ENCODE data around the gene ATP8A2. TPM values are rescaled to one million over a fixed set of nuclear protein-coding genes. Genes with fewer than 3 reads are reported as not detected.

Gene ATP8A2
- total RNA-seq, 1 donor from 2014 or later, result 1.9 TPM

DNA sequence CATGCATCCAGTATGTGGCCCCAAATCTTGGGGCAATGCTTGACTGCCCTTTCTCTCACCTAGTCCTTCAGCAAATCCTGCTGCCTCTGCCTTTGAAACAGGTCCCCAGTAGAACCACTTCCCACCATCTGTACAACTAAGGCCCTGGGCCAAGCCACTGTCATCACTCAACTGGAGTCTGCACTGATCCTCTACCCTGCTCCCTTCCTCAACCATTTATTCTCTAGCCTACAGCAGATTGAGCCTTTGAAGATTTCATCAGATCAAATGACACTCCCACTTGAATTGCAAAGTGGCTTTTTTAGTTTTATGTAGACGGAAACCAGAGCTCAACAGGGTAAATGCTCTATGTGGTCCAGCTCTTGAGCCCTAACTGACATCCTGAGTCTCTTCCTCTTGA, 43.5 kb downstream of the ATP8A2 start:
- peaks cover 50% of the 10 kb centered on the region for H3K27me3 Mint-ChIP-seq (ENCODE audit: low read depth)
- TF ChIP-seq, protein P1, sequence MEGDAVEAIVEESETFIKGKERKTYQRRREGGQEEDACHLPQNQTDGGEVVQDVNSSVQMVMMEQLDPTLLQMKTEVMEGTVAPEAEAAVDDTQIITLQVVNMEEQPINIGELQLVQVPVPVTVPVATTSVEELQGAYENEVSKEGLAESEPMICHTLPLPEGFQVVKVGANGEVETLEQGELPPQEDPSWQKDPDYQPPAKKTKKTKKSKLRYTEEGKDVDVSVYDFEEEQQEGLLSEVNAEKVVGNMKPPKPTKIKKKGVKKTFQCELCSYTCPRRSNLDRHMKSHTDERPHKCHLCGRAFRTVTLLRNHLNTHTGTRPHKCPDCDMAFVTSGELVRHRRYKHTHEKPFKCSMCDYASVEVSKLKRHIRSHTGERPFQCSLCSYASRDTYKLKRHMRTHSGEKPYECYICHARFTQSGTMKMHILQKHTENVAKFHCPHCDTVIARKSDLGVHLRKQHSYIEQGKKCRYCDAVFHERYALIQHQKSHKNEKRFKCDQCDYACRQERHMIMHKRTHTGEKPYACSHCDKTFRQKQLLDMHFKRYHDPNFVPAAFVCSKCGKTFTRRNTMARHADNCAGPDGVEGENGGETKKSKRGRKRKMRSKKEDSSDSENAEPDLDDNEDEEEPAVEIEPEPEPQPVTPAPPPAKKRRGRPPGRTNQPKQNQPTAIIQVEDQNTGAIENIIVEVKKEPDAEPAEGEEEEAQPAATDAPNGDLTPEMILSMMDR (IDR thresholded peaks at IDR 0.05), result no peak
- no peaks in the 10 kb centered on the region for H3K36me3 Mint-ChIP-seq (ENCODE audit: low read depth)
- H3K4me1 Mint-ChIP-seq (ENCODE audit: low read depth), result no peaks in the 10 kb centered on the region
- no peak for DNase-seq (ENCODE audit: low spot score)
- H3K4me3 Mint-ChIP-seq (ENCODE audit: unreplicated experiment), result no peak overlapping the region
- no peak overlapping the region for H3K27ac Mint-ChIP-seq (ENCODE audit: unreplicated experiment)
- H3K9me3 Mint-ChIP-seq (ENCODE audit: low read depth), result peaks cover 6% of the 10 kb centered on the region

DNA sequence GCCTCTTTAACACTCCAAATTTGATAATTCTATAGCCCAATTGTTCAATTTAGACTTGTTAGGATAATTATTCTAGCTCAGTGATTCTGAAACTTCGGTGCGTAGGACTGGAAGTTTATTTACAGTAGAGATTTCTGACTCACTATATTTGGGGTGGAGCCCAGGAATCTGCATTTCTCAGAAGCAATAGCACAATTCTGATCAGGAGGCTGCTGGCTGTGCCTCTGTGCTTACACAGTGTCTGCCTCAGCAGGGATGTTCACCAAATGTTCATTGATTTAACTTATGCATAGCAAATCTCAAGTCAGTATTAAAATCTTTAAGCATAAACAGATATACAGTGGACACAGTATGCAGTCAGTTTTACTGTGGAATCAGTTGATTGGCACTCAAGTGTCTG, 45.8 kb downstream of the ATP8A2 start:
- TF ChIP-seq, protein P1 (IDR thresholded peaks at IDR 0.05), result no peak
- no peaks in the 10 kb centered on the region for H3K4me1 Mint-ChIP-seq (ENCODE audit: low read depth)
- no peaks in the 10 kb centered on the region for H3K36me3 Mint-ChIP-seq (ENCODE audit: low read depth)
- H3K27me3 Mint-ChIP-seq (ENCODE audit: low read depth), result peaks cover 47% of the 10 kb centered on the region
- DNase-seq (ENCODE audit: low spot score), result no peak
- no peak overlapping the region for H3K27ac Mint-ChIP-seq (ENCODE audit: unreplicated experiment)
- no peaks in the 10 kb centered on the region for H3K9me3 Mint-ChIP-seq (ENCODE audit: low read depth)
- H3K4me3 Mint-ChIP-seq (ENCODE audit: unreplicated experiment), result no peak overlapping the region

DNA sequence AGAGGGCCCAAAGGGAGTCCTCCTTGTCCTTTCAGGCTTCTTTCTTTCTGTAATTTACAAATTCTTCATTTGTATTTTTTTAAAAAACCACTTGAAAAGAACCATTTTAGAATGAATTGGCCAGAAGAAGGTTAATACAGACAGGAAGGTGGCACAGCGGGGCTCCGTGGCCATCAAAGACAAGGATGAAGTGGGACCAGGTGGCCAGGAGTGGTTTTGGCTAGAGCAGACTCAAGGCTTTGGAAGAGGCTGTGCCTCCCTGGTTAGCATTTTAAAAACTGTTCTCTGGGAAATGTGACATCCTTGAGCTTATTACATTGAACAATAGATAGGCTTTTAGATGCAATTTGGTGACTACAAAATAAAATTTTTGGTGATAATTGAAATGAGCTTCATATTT, 48.4 kb downstream of the ATP8A2 start:
- no peak overlapping the region for H3K27ac Mint-ChIP-seq (ENCODE audit: unreplicated experiment)

DNA sequence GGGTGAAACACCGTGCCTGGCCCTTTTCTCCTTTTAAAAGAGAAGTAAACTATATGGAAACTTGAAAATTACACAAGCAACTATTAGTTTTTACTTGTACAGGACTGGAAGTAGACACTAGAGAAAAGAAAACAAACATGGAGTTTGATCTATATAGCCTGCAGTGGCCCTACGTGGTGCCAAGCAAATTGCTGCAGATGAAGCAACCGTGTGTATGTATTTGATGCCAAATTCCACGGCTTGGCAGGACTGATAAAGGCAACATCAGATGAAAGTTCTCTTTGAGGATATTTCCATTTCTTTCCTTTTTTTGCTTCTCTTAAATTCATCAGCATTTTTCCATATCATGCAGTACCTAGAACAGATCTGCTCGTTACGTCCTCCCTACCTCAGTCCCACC, 49.8 kb downstream of the ATP8A2 start:
- H3K36me3 Mint-ChIP-seq (ENCODE audit: low read depth), result no peaks in the 10 kb centered on the region
- H3K9me3 Mint-ChIP-seq (ENCODE audit: low read depth), result peaks cover 4% of the 10 kb centered on the region
- H3K27ac Mint-ChIP-seq (ENCODE audit: unreplicated experiment), result no peak overlapping the region
- H3K4me3 Mint-ChIP-seq (ENCODE audit: unreplicated experiment), result no peak overlapping the region
- no peak for DNase-seq (ENCODE audit: low spot score)
- H3K4me1 Mint-ChIP-seq (ENCODE audit: low read depth), result no peaks in the 10 kb centered on the region
- H3K27me3 Mint-ChIP-seq (ENCODE audit: low read depth), result peaks cover 33% of the 10 kb centered on the region
- TF ChIP-seq, protein P1 (IDR thresholded peaks at IDR 0.05), result no peak

More for the DNA sequence above, 48.4 kb downstream of the ATP8A2 start:
- H3K9me3 Mint-ChIP-seq (ENCODE audit: low read depth), result no peaks in the 10 kb centered on the region
- H3K4me1 Mint-ChIP-seq (ENCODE audit: low read depth), result no peaks in the 10 kb centered on the region
- no peaks in the 10 kb centered on the region for H3K36me3 Mint-ChIP-seq (ENCODE audit: low read depth)
- H3K27me3 Mint-ChIP-seq (ENCODE audit: low read depth), result peaks cover 43% of the 10 kb centered on the region
- no peak for DNase-seq (ENCODE audit: low spot score)
- no peak overlapping the region for H3K4me3 Mint-ChIP-seq (ENCODE audit: unreplicated experiment)
- TF ChIP-seq, protein P1 (IDR thresholded peaks at IDR 0.05), result no peak

DNA sequence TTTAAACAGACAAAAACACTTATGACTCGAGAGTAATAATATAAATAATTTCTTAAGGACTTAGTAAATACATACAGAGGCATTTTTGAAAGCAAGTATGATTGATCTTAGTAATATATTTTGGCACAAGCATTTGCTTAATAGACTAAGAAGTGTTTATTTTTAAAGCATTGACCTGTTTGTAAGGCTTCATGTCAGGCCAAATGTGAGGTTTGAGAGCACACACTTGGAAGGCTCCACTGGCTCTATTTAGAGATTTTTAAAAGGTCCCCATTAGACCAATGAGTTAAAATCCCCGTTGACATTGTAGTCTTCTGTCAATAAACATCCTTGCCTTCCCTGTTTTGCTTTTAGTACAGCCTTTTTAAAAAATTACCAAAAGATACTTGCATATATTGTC, 50.4 kb downstream of the ATP8A2 start:
- peaks cover 4% of the 10 kb centered on the region for H3K9me3 Mint-ChIP-seq (ENCODE audit: low read depth)
- TF ChIP-seq, protein P1 (IDR thresholded peaks at IDR 0.05), result no peak

More for the DNA sequence above, 50.4 kb downstream of the ATP8A2 start:
- peaks cover 28% of the 10 kb centered on the region for H3K27me3 Mint-ChIP-seq (ENCODE audit: low read depth)
- no peak overlapping the region for H3K27ac Mint-ChIP-seq (ENCODE audit: unreplicated experiment)
- no peak for DNase-seq (ENCODE audit: low spot score)
- no peaks in the 10 kb centered on the region for H3K4me1 Mint-ChIP-seq (ENCODE audit: low read depth)
- no peak overlapping the region for H3K4me3 Mint-ChIP-seq (ENCODE audit: unreplicated experiment)
- H3K36me3 Mint-ChIP-seq (ENCODE audit: low read depth), result no peaks in the 10 kb centered on the region

Measured in chondrocyte (in vitro differentiated cells).